Right lobe of liver (tissue), 6 donors: ENCODE data around the gene SFPQ. TPM values are rescaled to one million over a fixed set of nuclear protein-coding genes. Genes with fewer than 3 reads are reported as not detected.

Source experiments
- ATAC-seq, 4 donors: fragments of 200-7000 bp; cut with Tn5 transposase; one replicate each; pipeline ENCODE4 v1.9.1; 2020; ENCODE audit warnings: mild to moderate bottlenecking in 4 of 4, moderate library complexity in 4 of 4
- DNase-seq, 3 donors: peaks; one replicate each; pipeline ENCODE4 v3.0.0-alpha.2; 2020
- H3K27ac ChIP-seq, 3 donors: fragments of 200-600 bp; one replicate each; pipeline ENCODE4 v1.8.0; 2022
- H3K27me3 ChIP-seq, 2 donors: fragments of 200-600 bp; one replicate each; pipeline ENCODE4 v1.8.0; 2022
- H3K36me3 ChIP-seq, 4 donors: fragments of 200-600 bp; sonication (generic) in 1 of 4; one replicate each; pipeline versions ENCODE4 v1.5.1 to v1.8.0; 2017 to 2022; ENCODE audit warnings: control low read depth in 1 of 4
- H3K4me1 ChIP-seq, 4 donors: fragments of 200-600 bp; sonication (generic) in 1 of 4; one replicate each; pipeline versions ENCODE4 v1.5.1 to v1.8.0; 2017 to 2022; ENCODE audit warnings: control low read depth in 1 of 4
- H3K4me3 ChIP-seq, 3 donors: fragments of 200-600 bp; one replicate each; pipeline ENCODE4 v1.8.0; 2022
- H3K9me3 ChIP-seq, 4 donors: fragments of 200-600 bp; sonication (generic) in 1 of 4; one replicate each; pipeline versions ENCODE4 v1.5.1 to v1.8.0; 2017 to 2022; ENCODE audit warnings: control low read depth in 1 of 4
- POLR2A ChIP-seq: fragments of 450-650 bp; IDR thresholded peaks from one replicate; pipeline ENCODE4 v1.6.1; 2017; ENCODE audit warnings: antibody characterized with exemption, mild to moderate bottlenecking
- WGBS: methylation state at CpG from one replicate; pipeline ENCODE4 v1.1.6; 2018; ENCODE audit warnings: low coverage, low lambda C conversion rate; ENCODE audit not compliant: insufficient coverage; ENCODE audit errors: missing lambda C conversion rate; 5-methylcytosine and 5-hydroxymethylcytosine counted together
- intact Hi-C, 2 donors: fragments of 100-400 bp; cut with DNase I; formaldehyde crosslinking; loops; one replicate each; pipeline versions ENCODE4 v1.11.2 to v1.14.1; 2022
- total RNA-seq, 6 experiments: library from RNA; depleted of rRNA in 2 of 6; stranded (reverse); fragments of >200 nt in 2 of 6; fragmentation: NEBNext Ultra II Directional in 3 of 6; extraction: Animal tissue kit (Norgen Biotek cat#: 25700) in 3 of 6; gene quantifications; one replicate each; pipeline versions ENCODE4 v1.1.0 to v1.2.4, GENCODE V29; 2016 to 2023
- TF ChIP-seq, protein P1 (sequence below), 4 donors: fragments of 200-600 bp in 3 of 4; fragments of 450-650 bp in 1 of 4; IDR thresholded peaks; one replicate each; pipeline versions ENCODE4 v1.5.1 to v1.8.0; 2016 to 2022; ENCODE audit warnings: antibody characterized with exemption in 4 of 4, mild to moderate bottlenecking in 2 of 4
- donor health status: DM: no; HTN: yes; CAD: no.
- donor health status: DM: no; HTN: no; CAD: no.
- donor health status: DM: no; HTN: no; CAD: no.
- donor health status: DM: no; HTN: yes; CAD: no.
- donor health status: DM: no; HTN: yes; CAD: no.

The SFPQ gene
- total RNA-seq, 6 experiments from 2014 or later = 48.4 to 99.6 (median 73.2) TPM

DNA sequence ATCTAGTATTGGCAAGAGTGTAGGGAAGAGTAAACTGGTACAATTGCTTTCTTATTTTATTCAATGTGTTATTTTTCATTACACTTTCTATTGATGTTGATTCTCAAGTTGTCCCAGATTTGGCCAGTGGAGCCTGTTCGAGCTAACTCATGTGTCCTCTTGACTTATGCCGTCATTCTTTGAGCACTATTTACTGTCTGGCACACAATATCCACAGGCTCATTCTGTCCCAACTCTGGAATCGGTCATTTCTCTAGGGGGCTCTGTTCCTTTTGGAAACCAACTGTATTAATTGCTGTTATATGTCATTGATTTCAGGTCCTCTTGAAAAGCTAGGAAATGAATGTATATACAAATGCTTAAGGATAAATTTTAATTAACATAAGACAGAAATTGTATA, 22.4 kb upstream of the SFPQ start:
- WGBS = 18% methylated on average over 3 of the region's 3 CpGs
- DNase-seq = no peak
- intact Hi-C loops = no loop called here

DNA sequence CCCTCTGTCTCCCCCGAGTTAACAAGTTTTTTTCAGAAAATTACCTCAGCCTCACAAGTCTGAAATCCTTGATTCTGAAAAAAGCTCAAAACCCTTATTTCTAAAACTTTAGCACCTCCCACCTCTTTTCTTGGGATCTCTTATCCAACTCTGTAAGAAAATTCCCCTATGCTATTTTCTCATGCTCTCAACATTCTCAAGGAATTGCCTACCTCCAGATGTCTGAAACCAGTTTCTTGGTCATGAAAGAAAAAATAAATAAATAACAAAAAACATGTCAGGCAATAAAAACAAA, 18.1 kb upstream of the SFPQ start:
- Histone ChIP-seq H3K36me3 (no peaks in the 10 kb centered on the region), H3K4me3 (no peak overlapping the region), H3K4me1 (no peaks in the 10 kb centered on the region), H3K9me3 (no peaks in the 10 kb centered on the region), H3K27me3 (no peaks in the 10 kb centered on the region), H3K27ac (no peak overlapping the region)
- ATAC-seq (no peak), DNase-seq (no peak)
- TF ChIP-seq POLR2A = no peak
- TF ChIP-seq, protein P1, sequence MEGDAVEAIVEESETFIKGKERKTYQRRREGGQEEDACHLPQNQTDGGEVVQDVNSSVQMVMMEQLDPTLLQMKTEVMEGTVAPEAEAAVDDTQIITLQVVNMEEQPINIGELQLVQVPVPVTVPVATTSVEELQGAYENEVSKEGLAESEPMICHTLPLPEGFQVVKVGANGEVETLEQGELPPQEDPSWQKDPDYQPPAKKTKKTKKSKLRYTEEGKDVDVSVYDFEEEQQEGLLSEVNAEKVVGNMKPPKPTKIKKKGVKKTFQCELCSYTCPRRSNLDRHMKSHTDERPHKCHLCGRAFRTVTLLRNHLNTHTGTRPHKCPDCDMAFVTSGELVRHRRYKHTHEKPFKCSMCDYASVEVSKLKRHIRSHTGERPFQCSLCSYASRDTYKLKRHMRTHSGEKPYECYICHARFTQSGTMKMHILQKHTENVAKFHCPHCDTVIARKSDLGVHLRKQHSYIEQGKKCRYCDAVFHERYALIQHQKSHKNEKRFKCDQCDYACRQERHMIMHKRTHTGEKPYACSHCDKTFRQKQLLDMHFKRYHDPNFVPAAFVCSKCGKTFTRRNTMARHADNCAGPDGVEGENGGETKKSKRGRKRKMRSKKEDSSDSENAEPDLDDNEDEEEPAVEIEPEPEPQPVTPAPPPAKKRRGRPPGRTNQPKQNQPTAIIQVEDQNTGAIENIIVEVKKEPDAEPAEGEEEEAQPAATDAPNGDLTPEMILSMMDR (IDR thresholded peaks at IDR 0.05) = no peak
- intact Hi-C loops = no loop called here
- 57% methylated on average over 1 of the region's 1 CpG for WGBS

More for the DNA sequence above, 22.4 kb upstream of the SFPQ start:
- TF ChIP-seq, protein P1 (IDR thresholded peaks at IDR 0.05) = no peak
- Histone ChIP-seq H3K9me3 (no peaks in the 10 kb centered on the region), H3K4me3 (no peak overlapping the region), H3K36me3 (no peaks in the 10 kb centered on the region), H3K27me3 (no peaks in the 10 kb centered on the region), H3K4me1 (no peaks in the 10 kb centered on the region), H3K27ac (no peak overlapping the region)
- peak in 3 of 4 donors; percentile 59 to 91 (median 68) for ATAC-seq

DNA sequence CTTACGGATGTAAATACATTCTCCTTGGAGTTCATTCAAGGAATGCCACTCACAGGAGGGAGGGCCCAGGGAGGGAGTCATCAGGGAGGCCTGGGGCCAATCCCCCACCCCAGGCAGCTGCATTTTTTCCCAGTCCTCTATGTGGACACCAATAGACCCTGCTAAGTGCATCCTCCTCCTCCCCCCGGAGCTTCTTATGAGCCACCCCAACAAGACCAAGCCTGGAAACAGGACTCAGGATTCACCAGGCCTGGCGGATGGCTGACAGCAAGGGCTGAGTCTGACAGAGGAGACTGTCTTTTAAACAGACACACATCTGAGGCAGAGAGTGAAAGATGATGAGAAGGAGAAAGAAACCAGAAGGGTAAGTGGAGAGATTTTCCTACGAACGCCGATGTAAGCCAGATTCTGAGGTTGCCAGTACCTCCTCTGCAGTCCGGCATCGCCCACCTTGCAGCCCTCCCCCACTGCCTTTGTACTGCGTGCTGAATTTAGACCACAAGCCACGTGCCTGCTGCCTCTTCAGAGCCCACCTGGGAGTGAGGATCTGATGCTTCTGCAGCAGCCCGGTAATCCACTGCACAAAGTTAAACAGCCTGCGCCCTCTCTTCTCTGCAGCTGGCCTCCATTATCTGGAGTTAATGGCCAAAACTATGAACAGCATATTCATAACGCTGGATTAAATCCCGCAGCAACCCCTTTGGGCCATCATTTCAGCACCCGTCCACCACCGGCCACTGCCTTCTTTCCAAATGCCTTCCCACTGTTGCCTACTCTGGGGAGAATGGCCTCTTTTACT, 17.6 kb upstream of the SFPQ start:
- ATAC-seq = no peak
- whole genome bisulfite sequencing = 73% methylated on average over 9 of the region's 16 CpGs

DNA sequence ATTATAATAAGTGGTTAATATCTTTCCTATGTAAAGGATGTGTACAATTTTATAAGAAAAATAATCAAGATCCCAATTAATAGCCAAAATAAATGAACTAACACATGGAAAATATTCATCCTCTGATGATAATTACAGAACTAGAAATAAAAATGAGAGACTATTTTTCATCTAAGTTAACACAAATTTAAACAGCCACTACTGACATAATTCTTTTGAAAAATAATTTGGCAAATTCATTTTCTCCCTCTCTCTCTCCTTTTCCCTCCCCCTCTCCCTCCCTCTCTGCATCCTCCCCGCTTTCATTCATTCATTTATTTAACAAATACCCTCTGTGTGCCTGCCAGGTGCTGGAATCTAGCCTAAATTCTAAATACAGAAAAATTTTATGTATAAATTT, 10.3 kb upstream of the SFPQ start:
- Histone ChIP-seq H3K36me3 (no peaks in the 10 kb centered on the region), H3K4me1 (no peaks in the 10 kb centered on the region), H3K4me3 (no peak overlapping the region), H3K27me3 (no peaks in the 10 kb centered on the region), H3K27ac (no peak overlapping the region), H3K9me3 (no peaks in the 10 kb centered on the region)
- intact Hi-C loops = loop anchor here in 1 of 2 donors (10.0 kb wide), 2 partner anchors 92 to 362 kb away; no protein-coding TSS in a partner anchor
- DNase-seq (no peak), ATAC-seq (no peak)
- no peak for TF ChIP-seq POLR2A
- TF ChIP-seq, protein P1 (IDR thresholded peaks at IDR 0.05) = no peak
- WGBS = 93% methylated on average over 1 of the region's 1 CpG

More for the DNA sequence above, 17.6 kb upstream of the SFPQ start:
- intact Hi-C loops = no loop called here
- H3K27ac ChIP-seq = no peak overlapping the region
- H3K4me1 ChIP-seq = no peaks in the 10 kb centered on the region
- DNase-seq = no peak
- H3K4me3 ChIP-seq = no peak overlapping the region
- no peak for TF ChIP-seq POLR2A
- TF ChIP-seq, protein P1 (IDR thresholded peaks at IDR 0.05) = no peak
- H3K27me3 ChIP-seq = no peaks in the 10 kb centered on the region
- no peaks in the 10 kb centered on the region for H3K9me3 ChIP-seq
- no peaks in the 10 kb centered on the region for H3K36me3 ChIP-seq
